ENCODE measurements around the gene MMD. TPM values are rescaled to one million over a fixed set of nuclear protein-coding genes. Genes with fewer than 3 reads are reported as not detected.
"Not testable (repeated sequence)": the region's sequence is repeated elsewhere in the genome, so short reads cannot be mapped to it uniquely, and the experiment has no call there.

Gene MMD
- total RNA-seq, 4 donors from 2014 or later: 18.0 to 37.9 (median 29.1) TPM

GRCh38 chr17:55391244-55391757, 30.3 kb downstream of the MMD start:
- H3K27me3 ChIP-seq: no peaks in the 10 kb centered on the region
- H3K27ac ChIP-seq: no peak overlapping the region
- H3K9me3 ChIP-seq: no peaks in the 10 kb centered on the region
- WGBS, 2 donors (ENCODE audit: low coverage in 1 of 2): 89 to 100% methylated on average over 3 to 4 of the region's 4 CpGs
- ATAC-seq: no peak
- no peak for TF ChIP-seq EP300 (IDR thresholded peaks at IDR 0.05)
- no peak for TF ChIP-seq POLR2A (IDR thresholded peaks at IDR 0.05)
- TF ChIP-seq, protein P1, sequence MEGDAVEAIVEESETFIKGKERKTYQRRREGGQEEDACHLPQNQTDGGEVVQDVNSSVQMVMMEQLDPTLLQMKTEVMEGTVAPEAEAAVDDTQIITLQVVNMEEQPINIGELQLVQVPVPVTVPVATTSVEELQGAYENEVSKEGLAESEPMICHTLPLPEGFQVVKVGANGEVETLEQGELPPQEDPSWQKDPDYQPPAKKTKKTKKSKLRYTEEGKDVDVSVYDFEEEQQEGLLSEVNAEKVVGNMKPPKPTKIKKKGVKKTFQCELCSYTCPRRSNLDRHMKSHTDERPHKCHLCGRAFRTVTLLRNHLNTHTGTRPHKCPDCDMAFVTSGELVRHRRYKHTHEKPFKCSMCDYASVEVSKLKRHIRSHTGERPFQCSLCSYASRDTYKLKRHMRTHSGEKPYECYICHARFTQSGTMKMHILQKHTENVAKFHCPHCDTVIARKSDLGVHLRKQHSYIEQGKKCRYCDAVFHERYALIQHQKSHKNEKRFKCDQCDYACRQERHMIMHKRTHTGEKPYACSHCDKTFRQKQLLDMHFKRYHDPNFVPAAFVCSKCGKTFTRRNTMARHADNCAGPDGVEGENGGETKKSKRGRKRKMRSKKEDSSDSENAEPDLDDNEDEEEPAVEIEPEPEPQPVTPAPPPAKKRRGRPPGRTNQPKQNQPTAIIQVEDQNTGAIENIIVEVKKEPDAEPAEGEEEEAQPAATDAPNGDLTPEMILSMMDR (IDR thresholded peaks at IDR 0.05): no peak
- TF ChIP-seq POLR2AphosphoS5 (IDR thresholded peaks at IDR 0.05): no peak
- H3K36me3 ChIP-seq: peaks cover 0 to 15% of the 10 kb centered on the region in 2 donors
- H3K4me1 ChIP-seq: no peaks in the 10 kb centered on the region
- H3K4me3 ChIP-seq: no peak overlapping the region

- Histone ChIP-seq H3K4me3 (no peak overlapping the region), H3K27me3 (no peaks in the 10 kb centered on the region), H3K36me3 (peaks cover 0 to 15% of the 10 kb centered on the region in 2 donors), H3K9me3 (no peaks in the 10 kb centered on the region), H3K27ac (no peak overlapping the region), H3K4me1 (no peaks in the 10 kb centered on the region)
- WGBS, 2 donors (ENCODE audit: low coverage in 1 of 2): 84% methylated on average over 2 to 3 of the region's 3 CpGs
- ATAC-seq: no peak
- TF ChIP-seq POLR2A (IDR thresholded peaks at IDR 0.05): no peak
These were observed 31.2 kb downstream of the MMD start for GRCh38 chr17:55390364-55390977.

DNA sequence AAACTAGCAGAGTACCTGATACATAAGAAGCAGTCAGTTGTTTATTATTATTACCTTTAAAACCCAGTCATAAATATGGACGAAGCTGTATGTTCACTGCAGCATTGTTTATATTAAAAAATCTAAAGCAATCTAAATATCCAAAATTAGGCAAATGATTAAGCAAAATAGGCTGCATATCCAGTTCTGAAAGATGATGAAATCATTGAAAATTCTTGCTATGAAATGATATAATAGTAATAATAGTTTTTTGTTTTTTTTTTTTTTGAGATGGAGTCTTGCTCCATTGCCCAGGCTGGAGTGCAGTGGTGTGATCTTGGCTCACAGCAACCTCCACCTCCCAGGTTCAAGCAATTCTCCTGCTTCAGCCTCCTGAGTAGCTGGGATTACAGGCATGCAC, 31.9 kb downstream of the MMD start:
- ATAC-seq, H3K4me3 ChIP-seq, H3K27me3 ChIP-seq, H3K27ac ChIP-seq, H3K9me3 ChIP-seq, H3K4me1 ChIP-seq: not testable (repeated sequence)
- peaks cover 0 to 15% of the 10 kb centered on the region in 2 donors for H3K36me3 ChIP-seq
- 67 to 89% methylated on average over 1 of the region's 1 CpG for WGBS, 2 donors (ENCODE audit: low coverage in 1 of 2)

GRCh38 chr17:55388842-55389241, 32.8 kb downstream of the MMD start:
- no peak overlapping the region for H3K27ac ChIP-seq
- H3K4me1 ChIP-seq: peaks cover 0 to 7% (median 0%) of the 10 kb centered on the region in 3 donors
- H3K27me3 ChIP-seq: no peaks in the 10 kb centered on the region
- no peak for TF ChIP-seq POLR2A (IDR thresholded peaks at IDR 0.05)
- no peak for TF ChIP-seq POLR2AphosphoS5 (IDR thresholded peaks at IDR 0.05)
- TF ChIP-seq, protein P1 (IDR thresholded peaks at IDR 0.05): no peak
- ATAC-seq: no peak
- WGBS, 2 donors (ENCODE audit: low coverage in 1 of 2): 48% methylated on average over 3 of the region's 3 CpGs; no CpG with 5 or more reads in 1 of the 2 donors
- peaks cover 0 to 8% of the 10 kb centered on the region in 2 donors for H3K36me3 ChIP-seq
- H3K4me3 ChIP-seq: no peak overlapping the region
- H3K9me3 ChIP-seq: no peaks in the 10 kb centered on the region

GRCh38 chr17:55386796-55387332, 34.8 kb downstream of the MMD start:
- TF ChIP-seq EP300 (IDR thresholded peaks at IDR 0.05) (no peak), POLR2A (IDR thresholded peaks at IDR 0.05) (no peak), POLR2AphosphoS5 (IDR thresholded peaks at IDR 0.05) (no peak)
- TF ChIP-seq, protein P1 (IDR thresholded peaks at IDR 0.05): no peak
- no peak overlapping the region for H3K4me3 ChIP-seq
- 78 to 83% methylated on average over 1 to 3 of the region's 3 CpGs for WGBS, 2 donors (ENCODE audit: low coverage in 1 of 2)
- no peaks in the 10 kb centered on the region for H3K27me3 ChIP-seq
- peaks cover 0 to under 1% of the 10 kb centered on the region in 2 donors for H3K36me3 ChIP-seq
- no peaks in the 10 kb centered on the region for H3K9me3 ChIP-seq
- H3K4me1 ChIP-seq: peaks cover 0 to 10% (median 0%) of the 10 kb centered on the region in 3 donors
- H3K27ac ChIP-seq: no peak overlapping the region
- ATAC-seq: no peak

GRCh38 chr17:55384643-55385232, 36.9 kb downstream of the MMD start:
- TF ChIP-seq EP300 (IDR thresholded peaks at IDR 0.05): no peak
- no peak for TF ChIP-seq POLR2AphosphoS5 (IDR thresholded peaks at IDR 0.05)
- TF ChIP-seq, protein P1 (IDR thresholded peaks at IDR 0.05): no peak
- TF ChIP-seq POLR2A (IDR thresholded peaks at IDR 0.05): no peak
- no peak overlapping the region for H3K4me3 ChIP-seq
- WGBS, 2 donors (ENCODE audit: low coverage in 1 of 2): 74 to 84% methylated on average over 9 to 10 of the region's 10 CpGs
- H3K9me3 ChIP-seq: no peaks in the 10 kb centered on the region
- H3K27me3 ChIP-seq: no peaks in the 10 kb centered on the region
- H3K36me3 ChIP-seq: no peaks in the 10 kb centered on the region
- H3K4me1 ChIP-seq: peaks cover 0 to 10% (median 0%) of the 10 kb centered on the region in 3 donors
- ATAC-seq: no peak
- H3K27ac ChIP-seq: no peak overlapping the region
